ENCODE measurements around the gene MOCOS.

- TF ChIP-seq CTCF (IDR thresholded peaks at IDR 0.05): no peak
- no peak for TF ChIP-seq POLR2AphosphoS5 (IDR thresholded peaks at IDR 0.05)
- no peak for TF ChIP-seq EP300 (IDR thresholded peaks at IDR 0.05; ENCODE audit: low read depth)
- no peak for TF ChIP-seq POLR2A (IDR thresholded peaks at IDR 0.05)
Observed at GRCh38 chr18:36247036-36247435, 59.7 kb downstream of the MOCOS start.

Measured in transverse colon (tissue), 4 donors.